ENCODE measurements around the gene TMEM86A. TPM values are rescaled to one million over a fixed set of nuclear protein-coding genes. Genes with fewer than 3 reads are reported as not detected.

Gene TMEM86A
- total RNA-seq, 1 experiment from 2014 or later = 0.30 TPM

DNA sequence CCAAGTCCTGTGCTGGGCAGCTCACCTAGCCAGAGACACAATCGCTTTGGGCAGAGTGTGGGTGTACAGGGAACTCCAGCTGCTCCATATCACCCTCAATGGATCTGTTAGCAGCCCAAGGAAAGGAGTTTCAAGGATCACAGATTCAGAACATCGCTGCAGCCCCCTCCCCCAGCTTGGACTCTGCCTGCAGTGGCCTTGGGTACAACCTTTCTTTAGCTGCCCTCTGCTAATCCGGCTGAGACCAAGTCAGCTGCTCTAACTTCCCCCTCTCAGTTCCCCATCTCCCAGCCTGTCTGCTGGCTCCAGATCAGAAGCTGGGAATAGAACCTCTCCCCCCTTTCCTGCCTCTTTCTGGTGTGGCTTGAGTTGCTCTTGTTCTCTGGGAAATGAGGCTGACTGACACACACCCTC, 1.3 kb downstream of the TMEM86A start:
- Mint-ChIP-seq H3K27ac (ENCODE audit: low read depth, unreplicated experiment) (peak overlapping the region; percentile 23), H3K27me3 (ENCODE audit: insufficient read depth, unreplicated experiment) (peaks cover 22% of the 10 kb centered on the region), H3K4me1 (ENCODE audit: insufficient read depth, unreplicated experiment) (peaks cover 10% of the 10 kb centered on the region), H3K9me3 (ENCODE audit: unreplicated experiment) (no peaks in the 10 kb centered on the region), H3K36me3 (ENCODE audit: insufficient read depth, unreplicated experiment) (no peaks in the 10 kb centered on the region), H3K4me3 (ENCODE audit: unreplicated experiment) (peak overlapping the region; percentile 69)
- intact Hi-C loops (cut with micrococcal nuclease) = no loop called here
- no TSS peak for BruUV-seq (replicated peaks)
- DNase-seq (ENCODE audit: unreplicated experiment) = no peak
- CTCF ChIA-PET = interaction anchor here (0.5 to 0.6 kb wide), 3 partner anchors 28 to 594 kb away, joined by 3 read pairs; partner anchors contain the start of gene SAAL1
- TF ChIP-seq CTCF (IDR thresholded peaks at IDR 0.05; ENCODE audit: unreplicated experiment) = no peak
- POLR2A ChIA-PET = interaction anchor here (0.8 to 1.5 kb wide), 3 partner anchors 105 to 304 kb away, joined by 3 read pairs; partner anchors contain the start of gene TSG101

DNA sequence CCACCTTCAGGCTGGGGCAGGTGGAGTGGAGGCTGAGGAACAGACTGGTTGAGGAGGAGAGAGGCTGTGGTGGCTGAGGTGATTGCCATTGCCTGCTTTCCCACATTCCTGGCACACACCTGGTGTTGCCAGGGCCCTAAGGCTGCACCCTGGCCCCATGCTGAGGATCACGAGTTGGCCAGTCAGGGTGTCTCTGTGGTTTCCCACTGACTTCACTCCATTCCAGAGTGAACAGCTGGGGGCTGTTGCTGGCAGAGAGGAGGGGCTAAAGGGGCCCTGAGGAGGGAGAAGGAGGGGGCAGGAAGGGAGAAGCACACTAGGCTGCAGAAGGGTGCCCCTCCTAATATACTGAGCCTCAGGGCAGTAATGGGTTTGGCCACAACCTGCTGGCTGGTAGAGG, 1.8 kb downstream of the TMEM86A start:
- Mint-ChIP-seq H3K27me3 (ENCODE audit: insufficient read depth, unreplicated experiment) (peaks cover 25% of the 10 kb centered on the region), H3K4me3 (ENCODE audit: unreplicated experiment) (peak overlapping the region; percentile 69), H3K36me3 (ENCODE audit: insufficient read depth, unreplicated experiment) (no peaks in the 10 kb centered on the region), H3K27ac (ENCODE audit: low read depth, unreplicated experiment) (no peak overlapping the region), H3K4me1 (ENCODE audit: insufficient read depth, unreplicated experiment) (peaks cover 10% of the 10 kb centered on the region), H3K9me3 (ENCODE audit: unreplicated experiment) (no peaks in the 10 kb centered on the region)
- POLR2A ChIA-PET = interaction anchor here (0.8 kb wide), 1 partner anchor 106 kb away, joined by 3 read pairs; no protein-coding TSS in a partner anchor
- intact Hi-C loops (cut with micrococcal nuclease) = no loop called here
- DNase-seq (ENCODE audit: unreplicated experiment) = peak; percentile 30
- no TSS peak for BruUV-seq (replicated peaks)
- CTCF ChIA-PET = interaction anchor here (0.5 to 0.6 kb wide), 3 partner anchors 27 to 595 kb away, joined by 3 read pairs; partner anchors contain the start of gene SAAL1
- TF ChIP-seq CTCF (IDR thresholded peaks at IDR 0.05; ENCODE audit: unreplicated experiment) = no peak

GRCh38 chr11:18700872-18701271, 2.3 kb downstream of the TMEM86A start:
- peaks cover 30% of the 10 kb centered on the region for H3K27me3 Mint-ChIP-seq (ENCODE audit: insufficient read depth, unreplicated experiment)
- no TSS peak for BruUV-seq (replicated peaks)
- H3K4me1 Mint-ChIP-seq (ENCODE audit: insufficient read depth, unreplicated experiment) = peaks cover 10% of the 10 kb centered on the region
- no peak overlapping the region for H3K27ac Mint-ChIP-seq (ENCODE audit: low read depth, unreplicated experiment)
- H3K36me3 Mint-ChIP-seq (ENCODE audit: insufficient read depth, unreplicated experiment) = no peaks in the 10 kb centered on the region
- H3K4me3 Mint-ChIP-seq (ENCODE audit: unreplicated experiment) = no peak overlapping the region
- ChIA-PET POLR2A (no interaction called here), CTCF (interaction anchor here (0.6 kb wide), 1 partner anchor 162 kb away, joined by 3 read pairs; no protein-coding TSS in a partner anchor)
- no peak for DNase-seq (ENCODE audit: unreplicated experiment)
- no peaks in the 10 kb centered on the region for H3K9me3 Mint-ChIP-seq (ENCODE audit: unreplicated experiment)
- no peak for TF ChIP-seq CTCF (IDR thresholded peaks at IDR 0.05; ENCODE audit: unreplicated experiment)
- intact Hi-C loops (cut with micrococcal nuclease) = no loop called here

DNA sequence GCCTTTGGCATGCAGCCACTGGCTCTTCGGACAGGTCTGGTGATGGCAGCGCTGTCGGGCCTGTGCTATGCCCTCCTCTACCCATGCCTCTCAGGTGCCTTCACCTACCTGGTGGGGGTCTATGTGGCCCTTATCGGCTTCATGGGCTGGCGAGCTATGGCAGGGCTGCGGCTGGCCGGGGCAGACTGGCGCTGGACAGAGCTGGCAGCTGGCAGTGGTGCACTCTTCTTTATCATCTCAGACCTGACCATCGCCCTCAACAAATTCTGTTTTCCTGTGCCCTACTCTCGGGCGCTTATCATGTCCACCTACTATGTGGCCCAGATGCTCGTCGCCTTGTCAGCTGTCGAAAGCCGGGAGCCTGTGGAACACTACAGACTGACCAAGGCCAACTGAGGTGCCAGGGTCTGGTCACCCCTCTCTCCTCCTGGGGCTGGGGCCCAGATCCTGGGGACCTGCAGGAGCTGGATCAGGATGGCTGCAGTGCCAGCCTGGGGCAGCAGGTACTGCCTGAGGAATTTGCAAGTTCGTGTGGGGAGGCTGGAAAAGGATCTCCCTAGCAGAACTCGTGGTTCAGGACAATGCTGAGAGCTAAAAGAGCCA, 3.1 kb downstream of the TMEM86A start:
- H3K27me3 Mint-ChIP-seq (ENCODE audit: insufficient read depth, unreplicated experiment) = peaks cover 38% of the 10 kb centered on the region
- no peaks in the 10 kb centered on the region for H3K9me3 Mint-ChIP-seq (ENCODE audit: unreplicated experiment)
- peaks cover 10% of the 10 kb centered on the region for H3K4me1 Mint-ChIP-seq (ENCODE audit: insufficient read depth, unreplicated experiment)
- intact Hi-C loops (cut with micrococcal nuclease) = no loop called here
- ChIA-PET CTCF (interaction anchor here (1.0 to 1.4 kb wide), 2 partner anchors 11 to 30 kb away, joined by 3 to 10 read pairs; no protein-coding TSS in a partner anchor), POLR2A (no interaction called here)
- H3K4me3 Mint-ChIP-seq (ENCODE audit: unreplicated experiment) = no peak overlapping the region
- TF ChIP-seq CTCF (IDR thresholded peaks at IDR 0.05; ENCODE audit: unreplicated experiment) = no peak
- no TSS peak for BruUV-seq (replicated peaks)
- no peak for DNase-seq (ENCODE audit: unreplicated experiment)
- no peaks in the 10 kb centered on the region for H3K36me3 Mint-ChIP-seq (ENCODE audit: insufficient read depth, unreplicated experiment)
- H3K27ac Mint-ChIP-seq (ENCODE audit: low read depth, unreplicated experiment) = no peak overlapping the region
